HG03060 (cell line): ENCODE measurements around the gene RAB22A.
A peak's percentile ranks its signal among the peaks of the same experiment; 100 is the strongest.

Experiments
- ATAC-seq: cut with Tn5 transposase; IDR thresholded peaks from one replicate; pipeline ENCODE4 v1.9.1; 2021; ENCODE audit warnings: low read depth, moderate number of reproducible peaks; ENCODE audit not compliant: unreplicated experiment

Gene RAB22A

GRCh38 chr20:58381627-58382026 is 72.1 kb downstream of the RAB22A start:
- no peak for ATAC-seq

DNA sequence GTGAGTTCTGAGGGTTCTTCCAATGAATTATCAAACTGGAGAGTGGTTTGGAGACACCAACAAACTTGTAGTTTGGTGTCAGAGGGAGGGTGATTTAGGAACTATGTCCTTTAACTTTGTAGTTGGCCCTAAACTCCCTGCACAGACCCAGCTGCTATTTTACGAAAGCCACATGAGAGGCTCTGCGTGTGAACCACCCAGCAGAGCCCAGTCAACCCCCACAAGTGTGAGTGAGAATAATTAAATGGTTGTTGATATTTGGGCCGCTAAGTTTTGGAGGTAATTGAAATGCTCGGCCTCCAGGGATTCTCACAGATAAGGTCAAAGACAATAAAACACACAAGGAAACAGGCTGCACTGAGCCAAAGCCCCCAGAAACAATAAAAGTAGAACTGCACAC is 72.6 kb downstream of the RAB22A start:
- no peak for ATAC-seq

- ATAC-seq: no peak
These were observed 75.3 kb downstream of the RAB22A start for GRCh38 chr20:58384821-58385220.

DNA sequence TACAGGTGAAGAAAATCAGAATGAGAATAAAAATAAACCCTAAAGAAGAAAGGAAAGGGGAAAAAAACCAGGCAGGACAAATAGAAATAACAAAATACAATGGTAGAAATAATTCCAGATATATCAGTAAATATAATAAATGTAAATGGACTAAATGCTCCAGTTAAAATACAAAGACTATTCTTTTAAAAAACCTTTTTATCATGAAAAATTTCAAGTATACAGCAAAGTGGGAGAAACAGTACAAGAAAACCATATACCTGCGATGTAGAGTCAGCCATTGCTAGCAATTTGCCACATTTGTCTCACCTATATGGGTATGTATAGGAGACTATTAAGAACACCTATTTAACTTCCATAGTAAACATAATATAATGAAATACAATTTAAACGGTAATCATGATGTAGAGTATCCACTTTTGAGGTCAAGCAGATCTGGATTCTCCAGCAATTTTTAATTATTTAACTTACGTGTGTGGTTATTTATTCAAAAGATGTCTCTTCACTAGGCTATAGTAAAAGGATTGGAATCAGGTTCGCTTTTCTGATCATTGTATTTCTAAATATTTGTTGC is 78.6 kb downstream of the RAB22A start:
- no peak for ATAC-seq

DNA sequence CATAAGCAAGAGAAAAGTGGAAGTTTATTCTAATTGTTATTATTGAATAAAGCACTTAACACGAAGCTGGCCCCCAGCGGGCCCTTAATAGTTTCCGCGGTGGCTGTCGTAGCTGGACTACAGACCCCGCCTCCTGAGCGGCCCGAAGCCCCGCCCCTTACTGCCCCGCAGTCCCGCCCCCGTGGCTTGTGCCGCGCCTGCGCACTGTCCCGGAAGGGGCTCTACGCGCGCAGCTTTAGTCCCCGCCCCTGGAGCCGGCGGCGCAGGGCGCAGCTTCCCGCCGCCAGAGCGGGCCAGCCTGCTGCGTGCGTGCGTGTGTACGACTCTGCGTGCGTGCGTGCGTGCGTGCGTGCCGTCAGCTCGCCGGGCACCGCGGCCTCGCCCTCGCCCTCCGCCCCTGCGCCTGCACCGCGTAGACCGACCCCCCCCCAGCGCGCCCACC is 79.4 kb downstream of the RAB22A start, which contains the start of gene VAPB:
TSS of gene VAPB (plus strand) at position 348 of the 442 bp plus-strand sequence. CDS start 231 bp downstream, outside the sequence.
- peak; percentile 69 for ATAC-seq

DNA sequence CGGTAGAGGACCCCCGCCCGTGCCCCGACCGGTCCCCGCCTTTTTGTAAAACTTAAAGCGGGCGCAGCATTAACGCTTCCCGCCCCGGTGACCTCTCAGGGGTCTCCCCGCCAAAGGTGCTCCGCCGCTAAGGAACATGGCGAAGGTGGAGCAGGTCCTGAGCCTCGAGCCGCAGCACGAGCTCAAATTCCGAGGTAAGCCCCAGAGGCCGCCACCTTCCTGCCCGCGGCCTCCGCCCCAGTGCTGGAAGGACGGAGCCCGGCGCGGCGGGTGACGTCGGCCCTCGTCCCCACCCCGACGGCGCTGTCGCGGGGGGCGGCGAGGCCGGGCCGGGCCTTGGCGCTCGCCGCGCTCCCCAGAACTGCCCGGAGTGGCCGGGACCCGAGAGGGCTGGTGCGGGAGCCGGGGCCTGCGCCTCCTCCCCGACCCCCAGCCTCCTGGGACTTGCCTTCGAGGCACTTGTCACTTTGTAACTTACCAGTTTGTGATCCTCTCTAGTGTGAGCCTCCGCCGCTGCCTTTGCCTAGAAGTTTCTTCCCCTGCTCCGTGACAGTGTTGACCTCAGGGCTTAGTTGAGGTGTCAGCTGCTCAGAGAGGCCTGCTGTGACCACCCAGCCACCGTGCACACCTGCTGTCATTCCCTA is 79.9 kb downstream of the RAB22A start:
- peak; percentile 17 for ATAC-seq

DNA sequence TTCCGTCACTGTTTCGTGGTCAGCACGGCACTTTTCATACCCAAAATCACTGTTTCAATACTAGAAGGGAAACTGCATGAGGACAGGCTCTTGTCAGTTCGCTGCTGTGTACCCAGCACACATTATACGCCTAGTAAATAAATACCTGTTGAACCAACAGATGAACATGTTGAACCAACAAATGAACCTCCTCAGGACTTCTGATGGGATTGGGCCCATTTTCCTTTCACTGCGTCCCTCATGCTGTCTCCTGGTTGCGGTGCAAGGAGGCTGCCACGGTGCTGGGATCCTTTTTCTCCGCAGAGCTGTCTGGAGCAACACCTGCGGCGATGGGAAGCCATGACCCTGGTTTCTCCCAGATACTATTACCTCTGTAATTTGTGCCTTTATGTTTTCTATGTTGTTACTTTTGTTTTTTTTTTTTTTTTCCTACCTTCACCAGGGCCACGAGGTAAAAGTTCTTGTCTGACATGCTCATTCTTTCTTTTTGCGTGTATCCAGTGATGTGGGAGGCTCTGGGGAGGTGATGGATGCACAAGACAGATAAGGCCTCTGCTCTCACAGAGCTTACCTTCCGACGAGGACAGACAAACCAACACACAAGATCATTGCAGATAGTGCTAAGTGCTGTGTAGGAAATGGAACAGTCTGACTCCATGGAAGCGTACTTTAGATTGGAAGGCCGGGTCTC is 80.6 kb downstream of the RAB22A start:
- ATAC-seq: no peak

- no peak for ATAC-seq
These were observed 81.1 kb downstream of the RAB22A start for GRCh38 chr20:58390659-58391035.

DNA sequence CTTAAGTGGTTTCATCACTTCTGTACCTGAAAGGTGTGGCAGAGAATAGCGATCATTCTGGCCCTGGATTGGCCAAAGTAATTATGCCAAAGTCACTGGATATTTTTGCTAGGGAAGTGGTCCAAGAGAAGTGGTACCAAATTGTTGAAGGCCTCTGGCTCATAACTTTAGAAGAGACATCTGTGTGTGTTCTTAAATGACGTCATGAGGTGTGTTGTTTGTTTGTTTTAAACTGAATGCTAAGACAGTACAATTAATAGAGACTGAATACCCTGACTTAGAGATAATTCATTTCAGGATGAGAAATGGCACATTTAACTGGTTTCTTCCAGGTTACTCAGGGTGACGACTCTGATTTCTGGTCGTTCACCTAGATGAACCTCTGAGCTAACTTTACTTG is 82.8 kb downstream of the RAB22A start:
- ATAC-seq: no peak

GRCh38 chr20:58393299-58393698 is 83.8 kb downstream of the RAB22A start:
- ATAC-seq: no peak

DNA sequence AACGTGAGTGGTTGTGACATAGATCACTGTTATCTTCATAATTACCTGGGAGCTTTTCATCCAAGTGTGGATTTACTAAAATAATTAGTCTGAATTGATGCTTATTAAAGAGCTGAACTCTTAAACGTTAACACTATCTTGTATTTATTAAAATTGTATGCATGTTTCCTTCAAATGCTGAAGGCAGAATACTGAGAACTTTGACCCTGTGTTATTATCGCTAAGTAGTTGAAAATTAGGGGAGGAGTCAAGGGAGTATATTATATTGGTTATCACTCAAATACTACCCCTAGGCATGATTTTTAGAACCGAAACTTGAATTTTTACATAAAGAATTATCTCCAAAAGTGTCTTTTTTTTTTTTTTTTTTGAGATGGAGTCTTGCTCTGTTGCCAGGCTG is 85.3 kb downstream of the RAB22A start:
- no peak for ATAC-seq

DNA sequence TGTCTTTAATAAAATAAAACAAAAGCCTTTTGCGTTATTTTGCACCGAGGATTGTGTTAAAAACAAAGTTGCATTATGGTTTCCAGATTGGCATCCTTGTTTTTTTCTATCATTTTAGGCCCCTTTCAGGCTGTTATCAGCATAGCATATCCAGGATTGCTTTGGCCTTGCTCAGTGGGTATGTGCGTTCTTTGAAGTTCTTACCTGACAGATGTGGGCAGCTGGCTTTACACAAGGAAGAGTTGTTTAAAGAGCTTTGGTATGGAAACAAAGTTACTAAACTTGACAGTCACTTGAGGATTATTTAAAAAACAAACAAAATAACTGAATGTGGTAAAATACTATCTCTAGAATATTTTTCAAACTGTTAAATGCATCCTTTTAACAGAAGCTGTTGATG is 86.1 kb downstream of the RAB22A start:
- ATAC-seq: no peak

GRCh38 chr20:58397429-58397828 is 87.9 kb downstream of the RAB22A start:
- ATAC-seq: no peak

DNA sequence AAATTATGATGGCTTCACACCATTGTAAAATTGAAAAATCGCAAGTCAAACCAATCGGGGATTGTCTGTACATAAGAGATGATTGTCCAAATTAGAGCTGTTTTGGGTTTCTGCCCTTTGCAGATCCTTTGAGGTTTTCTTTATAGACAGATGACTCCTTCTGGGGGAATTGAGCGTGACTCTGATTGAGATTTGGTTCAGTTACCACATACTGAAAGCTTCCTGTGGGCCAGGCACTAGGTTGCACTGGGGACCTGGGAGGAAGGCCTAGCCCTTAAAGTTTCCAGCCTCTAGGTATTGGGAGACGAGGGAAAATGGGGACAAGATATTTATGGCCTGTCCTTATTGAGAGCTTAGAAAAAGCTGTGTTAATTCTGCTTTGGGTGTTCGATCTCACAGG is 88.7 kb downstream of the RAB22A start:
- no peak for ATAC-seq

DNA sequence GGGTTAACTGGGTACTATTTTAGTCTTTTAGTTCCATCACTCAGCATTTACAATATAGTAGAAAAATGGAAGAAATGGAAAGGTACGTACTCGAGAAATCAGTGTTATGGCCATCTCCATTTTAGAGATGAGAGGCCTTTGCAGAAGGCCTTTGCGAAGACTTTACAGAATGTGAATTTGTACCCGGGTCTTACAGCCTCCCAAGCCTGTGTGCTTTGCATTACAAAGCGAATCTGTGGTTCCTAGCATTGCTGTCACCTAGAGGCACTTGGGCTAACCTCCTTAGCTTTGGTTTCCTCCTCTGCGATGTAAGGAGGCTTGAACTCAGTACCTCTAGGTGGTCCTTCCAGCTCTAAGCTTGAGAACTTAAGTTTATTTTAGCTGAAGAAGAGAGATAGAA is 90.4 kb downstream of the RAB22A start:
- ATAC-seq: no peak

DNA sequence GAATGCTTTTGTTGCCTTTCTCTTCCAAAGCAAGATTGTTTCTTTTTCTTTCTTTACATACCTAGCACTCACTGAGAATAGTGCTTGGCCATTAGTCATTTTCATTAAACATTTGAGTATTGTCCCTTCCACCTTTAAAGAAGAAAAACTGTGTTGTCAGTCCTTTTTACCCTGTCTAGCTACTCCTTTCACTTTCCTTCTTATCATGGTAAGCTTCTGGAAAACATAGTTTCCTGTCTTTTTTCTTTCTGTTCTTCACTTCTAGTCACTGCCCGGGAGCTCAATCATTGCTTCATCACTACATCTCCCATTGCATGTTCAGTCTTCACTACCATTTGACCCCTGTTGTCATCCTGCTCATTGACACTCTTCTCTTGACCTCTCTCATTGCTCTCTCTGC is 91.6 kb downstream of the RAB22A start:
- ATAC-seq: no peak

- ATAC-seq: no peak
These were observed 92.8 kb downstream of the RAB22A start for GRCh38 chr20:58402305-58402704.

GRCh38 chr20:58402827-58403226 is 93.3 kb downstream of the RAB22A start:
- ATAC-seq: no peak

GRCh38 chr20:58403272-58403671 is 93.8 kb downstream of the RAB22A start:
- no peak for ATAC-seq

GRCh38 chr20:58405504-58406291 is 96.2 kb downstream of the RAB22A start:
- no peak for ATAC-seq

GRCh38 chr20:58406422-58407001 is 97.0 kb downstream of the RAB22A start:
- no peak for ATAC-seq
